Measurements from ENCODE around the gene HDAC7. TPM values are rescaled to one million over a fixed set of nuclear protein-coding genes. Genes with fewer than 3 reads are reported as not detected.

Gene HDAC7
- total RNA-seq, 1 donor from 2014 or later, result 76.1 TPM

DNA sequence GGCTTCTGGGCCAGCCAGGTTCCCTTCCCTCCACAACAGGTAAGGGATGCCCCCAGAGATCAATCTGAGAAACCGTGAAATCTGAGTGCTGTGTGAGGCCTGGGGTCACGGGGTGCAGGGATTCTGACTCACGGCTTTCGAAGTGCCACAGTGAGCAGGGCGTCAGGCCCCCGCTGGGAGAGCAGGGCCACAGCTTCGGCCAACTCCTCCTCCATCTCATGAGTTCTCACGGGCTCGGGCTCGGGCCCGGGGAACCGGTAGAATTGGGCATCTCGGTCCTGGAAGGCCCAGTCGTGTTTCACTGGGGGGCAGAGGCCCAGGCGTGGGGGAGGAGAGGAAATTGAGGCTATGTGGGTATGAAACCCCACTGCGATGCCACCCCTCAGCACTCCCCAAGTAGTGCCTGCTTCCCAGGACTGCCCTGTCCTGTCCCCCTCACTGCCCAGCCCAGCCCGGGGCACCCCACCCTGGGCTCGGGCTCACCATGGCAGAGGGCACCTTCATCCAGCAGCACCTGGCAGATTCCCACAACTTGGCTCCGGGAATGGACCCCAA, 68.7 kb downstream of the HDAC7 start:
- TF ChIP-seq, protein P1, sequence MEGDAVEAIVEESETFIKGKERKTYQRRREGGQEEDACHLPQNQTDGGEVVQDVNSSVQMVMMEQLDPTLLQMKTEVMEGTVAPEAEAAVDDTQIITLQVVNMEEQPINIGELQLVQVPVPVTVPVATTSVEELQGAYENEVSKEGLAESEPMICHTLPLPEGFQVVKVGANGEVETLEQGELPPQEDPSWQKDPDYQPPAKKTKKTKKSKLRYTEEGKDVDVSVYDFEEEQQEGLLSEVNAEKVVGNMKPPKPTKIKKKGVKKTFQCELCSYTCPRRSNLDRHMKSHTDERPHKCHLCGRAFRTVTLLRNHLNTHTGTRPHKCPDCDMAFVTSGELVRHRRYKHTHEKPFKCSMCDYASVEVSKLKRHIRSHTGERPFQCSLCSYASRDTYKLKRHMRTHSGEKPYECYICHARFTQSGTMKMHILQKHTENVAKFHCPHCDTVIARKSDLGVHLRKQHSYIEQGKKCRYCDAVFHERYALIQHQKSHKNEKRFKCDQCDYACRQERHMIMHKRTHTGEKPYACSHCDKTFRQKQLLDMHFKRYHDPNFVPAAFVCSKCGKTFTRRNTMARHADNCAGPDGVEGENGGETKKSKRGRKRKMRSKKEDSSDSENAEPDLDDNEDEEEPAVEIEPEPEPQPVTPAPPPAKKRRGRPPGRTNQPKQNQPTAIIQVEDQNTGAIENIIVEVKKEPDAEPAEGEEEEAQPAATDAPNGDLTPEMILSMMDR (conservative IDR thresholded peaks at IDR 0.05), result no peak
- H3K27me3 Mint-ChIP-seq, result no peaks in the 10 kb centered on the region
- H3K4me1 Mint-ChIP-seq (ENCODE audit: unreplicated experiment), result peaks cover 34% of the 10 kb centered on the region
- H3K36me3 Mint-ChIP-seq, result no peaks in the 10 kb centered on the region
- no peak for DNase-seq (ENCODE audit: extremely low spot score, unreplicated experiment)
- no peaks in the 10 kb centered on the region for H3K9me3 Mint-ChIP-seq
- no peak overlapping the region for H3K4me3 Mint-ChIP-seq
- no peak overlapping the region for H3K27ac Mint-ChIP-seq

DNA sequence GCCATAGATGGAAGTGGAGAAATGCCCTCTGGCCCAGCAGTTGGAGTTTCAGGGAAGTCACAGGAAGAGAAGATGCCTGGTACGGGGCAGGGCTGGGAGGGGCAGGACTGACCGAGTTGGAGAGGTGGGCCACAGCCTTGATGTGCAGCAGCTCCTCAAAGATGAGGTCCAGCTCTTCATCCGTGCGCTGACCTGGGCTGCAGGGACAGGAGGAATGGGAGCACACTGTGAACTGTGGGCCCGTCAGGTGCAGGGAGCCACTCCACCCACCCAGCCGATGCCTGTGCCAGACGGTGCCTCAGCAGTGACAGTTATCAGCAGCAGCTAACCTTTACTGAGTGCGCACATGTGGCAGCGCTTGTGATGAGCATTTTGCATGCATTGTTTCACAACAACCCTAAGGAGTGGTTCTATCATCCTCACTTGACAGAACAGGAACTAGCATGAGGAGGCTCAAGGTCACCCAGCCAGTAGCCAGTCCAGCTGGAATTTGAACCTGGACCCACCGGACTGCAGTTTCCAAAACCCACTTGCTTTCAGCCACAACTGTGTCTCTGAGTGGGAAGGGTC, 69.4 kb downstream of the HDAC7 start:
- no peaks in the 10 kb centered on the region for H3K36me3 Mint-ChIP-seq
- no peaks in the 10 kb centered on the region for H3K9me3 Mint-ChIP-seq
- TF ChIP-seq, protein P1 (conservative IDR thresholded peaks at IDR 0.05), result no peak
- H3K27me3 Mint-ChIP-seq, result no peaks in the 10 kb centered on the region
- no peak for DNase-seq (ENCODE audit: extremely low spot score, unreplicated experiment)
- H3K4me1 Mint-ChIP-seq (ENCODE audit: unreplicated experiment), result peaks cover 36% of the 10 kb centered on the region
- H3K4me3 Mint-ChIP-seq, result no peak overlapping the region
- H3K27ac Mint-ChIP-seq, result no peak overlapping the region

DNA sequence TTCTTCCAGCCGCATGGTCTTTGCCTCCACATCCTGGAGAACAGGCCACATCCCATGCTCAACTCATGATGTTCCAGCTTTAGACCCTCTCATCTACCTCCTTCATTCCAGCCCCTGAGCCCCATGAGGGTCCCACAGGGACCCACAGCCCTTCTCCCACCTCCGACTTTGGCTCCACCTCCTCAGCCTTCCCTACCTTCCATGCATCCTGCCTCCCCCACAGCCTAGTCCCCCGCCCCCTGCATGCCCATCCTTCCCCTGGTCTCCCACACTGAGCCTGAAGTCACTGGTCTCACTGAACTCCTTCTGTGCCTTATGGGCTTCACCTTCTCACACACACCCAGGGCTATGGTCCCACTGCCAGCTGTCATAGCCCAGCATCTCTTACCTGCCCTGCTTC, 70.8 kb downstream of the HDAC7 start:
- no peaks in the 10 kb centered on the region for H3K27me3 Mint-ChIP-seq
- TF ChIP-seq, protein P1 (conservative IDR thresholded peaks at IDR 0.05), result no peak
- DNase-seq (ENCODE audit: extremely low spot score, unreplicated experiment), result no peak
- no peaks in the 10 kb centered on the region for H3K36me3 Mint-ChIP-seq
- H3K4me3 Mint-ChIP-seq, result no peak overlapping the region
- no peaks in the 10 kb centered on the region for H3K9me3 Mint-ChIP-seq
- peaks cover 33% of the 10 kb centered on the region for H3K4me1 Mint-ChIP-seq (ENCODE audit: unreplicated experiment)
- H3K27ac Mint-ChIP-seq, result no peak overlapping the region

DNA sequence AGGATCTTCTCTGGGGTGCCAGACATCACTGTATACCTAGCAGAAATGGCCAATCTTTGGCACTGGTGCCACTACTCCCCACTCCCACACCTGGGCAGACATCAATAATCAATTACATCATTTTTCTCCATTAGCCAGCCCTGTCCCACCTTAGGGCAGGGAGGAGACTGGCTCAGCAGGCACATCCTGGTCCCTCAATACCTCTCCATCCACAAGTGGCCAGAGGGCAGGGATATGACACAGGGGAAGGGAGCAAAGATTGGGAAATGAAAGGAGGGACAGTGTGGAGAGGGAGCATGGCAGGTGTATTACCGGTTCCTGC, 71.2 kb downstream of the HDAC7 start:
- peaks cover 29% of the 10 kb centered on the region for H3K4me1 Mint-ChIP-seq (ENCODE audit: unreplicated experiment)
- no peaks in the 10 kb centered on the region for H3K9me3 Mint-ChIP-seq
- no peak overlapping the region for H3K27ac Mint-ChIP-seq
- no peak for DNase-seq (ENCODE audit: extremely low spot score, unreplicated experiment)
- TF ChIP-seq, protein P1 (conservative IDR thresholded peaks at IDR 0.05), result no peak
- H3K27me3 Mint-ChIP-seq, result no peaks in the 10 kb centered on the region
- H3K36me3 Mint-ChIP-seq, result no peaks in the 10 kb centered on the region
- no peak overlapping the region for H3K4me3 Mint-ChIP-seq

DNA sequence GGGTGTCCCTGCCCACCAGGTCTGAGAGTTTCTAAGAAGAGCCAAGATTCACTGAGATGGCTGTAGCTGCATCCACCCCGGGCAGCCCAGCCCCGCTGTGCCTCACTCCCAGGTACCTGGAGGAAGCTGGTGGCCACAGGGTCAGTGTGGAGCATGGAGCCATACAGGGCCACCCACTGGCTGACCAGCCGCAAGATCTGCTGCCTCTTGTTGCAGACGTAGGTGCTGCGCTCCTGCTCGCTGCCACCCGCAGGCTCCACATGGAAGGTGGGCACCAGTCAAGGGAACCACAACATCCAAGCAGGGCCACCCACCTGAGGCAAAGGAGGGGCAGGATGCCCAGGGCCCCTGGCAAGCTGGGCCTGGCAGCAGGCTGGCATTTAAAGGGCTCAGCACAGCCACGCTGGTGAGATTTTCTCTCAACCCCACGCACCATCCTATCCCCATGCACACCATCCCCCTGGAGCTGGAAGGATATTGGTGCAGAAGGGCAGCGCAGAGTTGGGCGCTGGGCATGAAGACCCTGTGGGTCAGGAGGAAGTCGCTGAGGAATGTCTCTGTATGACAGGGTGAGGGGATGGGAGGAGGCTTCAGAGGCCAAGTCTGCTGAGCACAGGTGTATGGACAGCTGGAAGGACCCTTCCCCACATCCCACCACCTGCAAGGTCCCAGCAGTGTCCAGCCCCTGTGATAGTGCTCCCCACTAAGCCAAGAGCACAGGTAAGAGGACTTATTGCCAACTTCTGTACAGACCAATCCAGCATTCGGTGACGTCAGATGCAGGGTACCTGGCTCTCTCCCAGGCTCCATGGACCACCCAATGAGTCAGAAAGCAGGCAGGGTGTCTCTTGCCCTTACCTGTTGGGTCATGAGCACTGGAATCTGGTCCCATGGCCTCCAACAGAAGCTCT, 71.9 kb downstream of the HDAC7 start:
- Mint-ChIP-seq H3K27ac (no peak overlapping the region), H3K4me3 (no peak overlapping the region), H3K4me1 (ENCODE audit: unreplicated experiment) (peaks cover 23% of the 10 kb centered on the region), H3K27me3 (no peaks in the 10 kb centered on the region), H3K9me3 (no peaks in the 10 kb centered on the region), H3K36me3 (no peaks in the 10 kb centered on the region)
- DNase-seq (ENCODE audit: extremely low spot score, unreplicated experiment), result no peak
- TF ChIP-seq, protein P1 (conservative IDR thresholded peaks at IDR 0.05), result no peak

All from type B pancreatic cell (in vitro differentiated cells).